Aorta (tissue), 5 donors: ENCODE results near the gene TST. TPM values are rescaled to one million over a fixed set of nuclear protein-coding genes. Genes with fewer than 3 reads are reported as not detected.
"Not testable (repeated sequence)": the region's sequence is repeated elsewhere in the genome, so short reads cannot be mapped to it uniquely, and the experiment has no call there.

Experiments
- ATAC-seq: fragments of 200-7000 bp; cut with Tn5 transposase; one replicate; pipeline ENCODE4 v1.9.1; 2022; ENCODE audit warnings: moderate library complexity; ENCODE audit not compliant: low FRiP score
- DNase-seq, 2 donors: peaks; one replicate each; pipeline ENCODE4 v3.0.0-alpha.2; 2020
- H3K27ac ChIP-seq, 2 donors: one replicate each; pipeline ENCODE4 v1.5.1; 2013; ENCODE audit warnings: low read length in 2 of 2, mild to moderate bottlenecking in 2 of 2, moderate library complexity in 2 of 2, control low read depth in 1 of 2, inconsistent platforms in 1 of 2, low read depth in 1 of 2
- H3K27me3 ChIP-seq, 2 donors: one replicate each; pipeline ENCODE4 v1.6.1; 2013; ENCODE audit warnings: control low read depth in 1 of 2, low read length in 1 of 2, mild to moderate bottlenecking in 1 of 2, moderate library complexity in 1 of 2; ENCODE audit not compliant: insufficient read depth in 2 of 2, control insufficient read depth in 1 of 2
- H3K36me3 ChIP-seq, 2 donors: one replicate each; pipeline ENCODE4 v1.6.1; 2013; ENCODE audit warnings: control low read depth in 1 of 2, low read length in 1 of 2, mild to moderate bottlenecking in 1 of 2; ENCODE audit not compliant: insufficient read depth in 2 of 2, control insufficient read depth in 1 of 2
- H3K4me1 ChIP-seq, 2 donors: one replicate each; pipeline ENCODE4 v1.6.1; 2013; ENCODE audit warnings: low read length in 2 of 2, control low read depth in 1 of 2, mild to moderate bottlenecking in 1 of 2, moderate library complexity in 1 of 2; ENCODE audit not compliant: insufficient read depth in 2 of 2, control insufficient read depth in 1 of 2
- H3K4me3 ChIP-seq, 2 donors: one replicate each; pipeline ENCODE4 v1.5.1; 2013; ENCODE audit warnings: low read length in 2 of 2, control low read depth in 1 of 2, mild to moderate bottlenecking in 1 of 2
- H3K9me3 ChIP-seq: one replicate; pipeline ENCODE4 v1.6.1; 2013; ENCODE audit warnings: mild to moderate bottlenecking, low read length; ENCODE audit not compliant: control insufficient read depth
- WGBS, 2 donors: extraction: QIAGEN DNeasy Blood & Tissue Kit; methylation state at CpG; one replicate each; pipeline ENCODE4 v1.1.7; 2013; 5-methylcytosine and 5-hydroxymethylcytosine counted together
- intact Hi-C, 2 donors: fragments of 100-400 bp; cut with DNase I; formaldehyde crosslinking; loops; one replicate each; pipeline versions ENCODE4 v1.14.2 to v1.15.0; 2022
- polyA plus RNA-seq, 2 donors: library from polyadenylated mRNA; stranded (reverse); fragments of 200-250 nt; gene quantifications; one replicate each; pipeline ENCODE4 v1.2.3, GENCODE V29; 2013
- total RNA-seq, 2 donors: library from RNA; stranded (reverse); fragmentation: NEBNext Ultra II Directional; extraction: Animal tissue kit (Norgen Biotek cat#: 25700); gene quantifications; one replicate each; pipeline ENCODE4 v1.2.1, GENCODE V29; 2021
- donor health status: healthy with polysubstance abuse.
- donor health status: Bipolar disorder and iron deficiency.
- donor health status: DM: no; HTN: no; CAD: no.
- donor health status: DM: no; HTN: no; CAD: no.
- donor health status: DM: yes; HTN: yes; CAD: no.

The TST gene
- total and polyA plus RNA-seq, 4 donors: 9.7 to 61.7 (median 18.4) TPM

DNA sequence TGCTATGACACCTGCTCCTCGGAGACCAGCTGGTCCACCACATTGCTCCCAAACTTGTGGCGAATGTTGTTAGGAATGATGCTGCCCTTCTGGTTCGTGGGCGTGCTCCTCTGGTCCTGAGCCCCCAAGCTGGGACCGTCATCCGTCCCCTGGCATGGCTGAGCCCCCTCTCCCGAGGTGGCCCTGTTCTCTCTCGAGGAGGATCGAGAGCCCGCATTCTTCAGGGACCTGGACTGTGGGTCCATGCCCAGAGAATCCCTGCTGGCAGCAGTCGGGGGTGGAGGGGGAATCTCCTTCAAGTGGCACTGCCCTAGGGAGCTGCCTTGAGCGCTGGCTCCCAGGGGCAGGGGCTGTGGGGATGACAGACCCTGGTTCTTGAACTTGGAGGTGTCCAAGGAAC lies 17.4 kb downstream of the TST start:
- Histone ChIP-seq H3K4me1 (no peaks in the 10 kb centered on the region), H3K9me3 (no peaks in the 10 kb centered on the region), H3K27me3 (no peaks in the 10 kb centered on the region), H3K27ac (no peak overlapping the region), H3K4me3 (no peak overlapping the region), H3K36me3 (no peaks in the 10 kb centered on the region)
- WGBS, 2 donors: 78 to 82% methylated on average over 12 of the region's 12 CpGs
- intact Hi-C loops: no loop called here
- ATAC-seq (no peak), DNase-seq (no peak)

DNA sequence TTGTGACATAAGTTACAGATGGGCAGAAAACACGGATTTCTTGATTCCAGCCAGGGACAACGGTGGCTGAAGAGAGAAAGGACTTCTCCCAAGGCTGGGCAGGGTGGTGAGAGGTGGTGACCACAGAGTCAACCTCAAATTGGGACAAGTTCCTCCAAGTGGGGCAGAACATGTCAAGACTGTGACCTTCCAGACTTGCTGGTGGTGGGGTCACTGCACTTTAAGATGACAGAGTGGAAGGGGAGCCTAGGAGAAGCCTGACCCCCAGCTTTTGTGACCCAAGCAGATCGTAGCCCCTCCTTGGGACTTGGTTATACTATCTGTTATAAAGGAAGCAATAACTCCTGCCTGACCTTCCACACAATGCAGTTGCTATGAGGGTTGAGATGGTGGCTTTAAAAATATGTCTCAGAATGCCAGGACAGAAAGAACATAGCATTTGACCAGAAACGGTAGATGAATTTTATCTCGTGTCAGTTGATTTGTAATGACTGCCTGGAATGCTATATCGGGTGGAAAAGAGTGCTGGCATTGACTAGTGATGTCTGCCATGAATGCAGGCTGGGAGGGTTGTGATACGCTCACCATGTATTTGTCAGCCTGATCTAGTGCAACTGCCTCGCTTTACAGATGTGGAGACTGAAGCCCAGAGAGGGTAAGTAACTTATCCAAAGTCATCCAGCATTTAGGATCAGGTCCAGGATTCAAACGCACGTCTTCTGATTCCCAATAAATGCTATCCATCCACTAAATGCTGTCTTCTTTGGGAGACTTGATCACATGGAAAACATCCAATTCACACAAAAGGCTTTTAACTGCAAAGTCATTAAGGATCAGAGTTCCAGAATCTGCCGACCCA lies 18.3 kb downstream of the TST start:
- Histone ChIP-seq H3K27me3 (no peaks in the 10 kb centered on the region), H3K4me1 (no peaks in the 10 kb centered on the region), H3K9me3 (no peaks in the 10 kb centered on the region), H3K4me3 (no peak overlapping the region), H3K36me3 (no peaks in the 10 kb centered on the region), H3K27ac (no peak overlapping the region)
- DNase-seq: no peak
- intact Hi-C loops: no loop called here
- ATAC-seq: no peak
- WGBS, 2 donors: 59 to 67% methylated on average over 11 of the region's 11 CpGs

DNA sequence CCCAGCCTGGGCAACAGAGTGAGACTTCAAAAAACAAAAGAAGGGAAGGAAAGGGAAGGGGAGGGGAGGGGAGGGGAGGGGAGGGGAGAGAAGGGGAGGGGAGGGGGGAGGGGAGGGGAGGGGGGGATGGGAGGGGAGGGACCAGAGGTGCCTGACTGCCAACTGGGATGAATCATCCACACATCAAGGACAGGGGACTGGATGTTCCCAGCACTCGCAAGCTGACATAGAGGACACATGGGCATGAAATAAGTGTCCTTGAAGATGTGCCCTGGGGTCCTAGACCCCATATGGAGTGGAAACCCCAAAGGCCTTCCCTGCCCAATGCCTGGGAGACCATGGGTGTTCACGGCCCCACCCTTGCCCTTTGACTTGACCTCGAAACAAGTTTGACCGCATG lies 19.8 kb downstream of the TST start:
- Histone ChIP-seq H3K27ac (no peak overlapping the region), H3K9me3 (no peaks in the 10 kb centered on the region), H3K4me1 (no peaks in the 10 kb centered on the region), H3K36me3 (no peaks in the 10 kb centered on the region), H3K4me3 (no peak overlapping the region), H3K27me3 (no peaks in the 10 kb centered on the region)
- no peak for DNase-seq
- no peak for ATAC-seq
- WGBS, 2 donors: 79 to 91% methylated on average over 4 of the region's 4 CpGs
- intact Hi-C loops: no loop called here

DNA sequence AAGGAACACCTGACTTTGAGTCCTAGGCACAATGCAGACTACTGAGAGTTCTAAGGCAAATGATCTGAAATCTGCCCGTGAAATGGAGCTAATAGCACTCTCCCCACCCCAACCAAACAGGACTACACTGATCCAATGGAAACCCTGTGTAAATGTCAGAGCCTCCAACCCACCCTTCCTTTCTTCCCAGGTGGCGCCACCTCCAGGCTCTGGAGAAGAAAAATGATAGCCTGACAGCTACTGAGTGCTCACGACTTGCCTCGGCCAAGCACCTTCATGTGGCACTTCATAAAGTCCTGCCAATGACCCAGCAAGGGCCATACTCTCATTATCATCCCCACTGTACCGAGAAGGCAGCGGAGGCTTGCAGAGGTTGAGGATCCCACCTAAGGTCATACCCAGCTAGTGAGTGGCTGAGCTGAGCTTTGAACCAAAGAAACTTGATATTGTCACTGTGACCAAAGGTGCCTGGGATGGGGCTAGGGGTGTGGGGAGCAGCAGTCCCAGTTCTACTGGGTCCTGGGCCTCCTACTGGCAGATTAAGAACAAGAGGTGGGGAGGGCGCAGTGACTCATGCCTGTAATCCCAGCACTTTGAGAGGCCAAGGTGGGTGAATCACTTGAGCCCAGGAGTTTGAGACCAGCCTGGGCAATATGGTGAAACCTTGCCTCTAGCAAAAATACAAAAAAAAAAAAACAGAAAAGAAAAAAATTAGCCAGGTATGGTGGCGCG lies 20.5 kb downstream of the TST start:
- no peak overlapping the region for H3K27ac ChIP-seq
- ATAC-seq (no peak), DNase-seq (no peak)
- no peaks in the 10 kb centered on the region for H3K36me3 ChIP-seq
- H3K4me1 ChIP-seq: no peaks in the 10 kb centered on the region
- intact Hi-C loops: no loop called here
- WGBS, 2 donors: 69 to 73% methylated on average over 9 of the region's 9 CpGs
- H3K9me3 ChIP-seq: no peaks in the 10 kb centered on the region
- no peaks in the 10 kb centered on the region for H3K27me3 ChIP-seq
- no peak overlapping the region for H3K4me3 ChIP-seq

DNA sequence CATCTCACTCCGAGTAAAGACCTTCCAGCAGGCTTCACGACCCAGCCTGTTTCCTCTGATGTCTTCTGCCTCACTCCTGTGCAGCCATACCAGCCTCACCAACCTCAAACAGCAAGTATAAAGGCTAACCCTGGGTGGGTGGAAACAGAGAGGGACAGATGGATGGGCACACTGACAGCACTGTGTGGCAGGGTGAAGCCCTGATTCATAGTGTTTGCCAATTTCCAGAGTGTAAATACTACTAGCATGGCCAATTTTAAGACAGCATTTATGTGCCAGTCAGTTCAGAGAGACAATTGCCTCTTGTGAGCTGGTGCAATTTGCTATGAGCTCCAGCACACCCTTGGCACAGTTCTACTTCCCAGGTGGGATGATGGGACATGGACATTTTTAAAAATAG lies 21.5 kb downstream of the TST start:
- no peaks in the 10 kb centered on the region for H3K4me1 ChIP-seq
- no peaks in the 10 kb centered on the region for H3K9me3 ChIP-seq
- H3K27me3 ChIP-seq: no peaks in the 10 kb centered on the region
- ATAC-seq (no peak), DNase-seq (no peak)
- intact Hi-C loops: no loop called here
- no peak overlapping the region for H3K27ac ChIP-seq
- no peaks in the 10 kb centered on the region for H3K36me3 ChIP-seq
- no peak overlapping the region for H3K4me3 ChIP-seq
- WGBS, 2 donors: 49 to 75% methylated on average over 2 of the region's 2 CpGs

DNA sequence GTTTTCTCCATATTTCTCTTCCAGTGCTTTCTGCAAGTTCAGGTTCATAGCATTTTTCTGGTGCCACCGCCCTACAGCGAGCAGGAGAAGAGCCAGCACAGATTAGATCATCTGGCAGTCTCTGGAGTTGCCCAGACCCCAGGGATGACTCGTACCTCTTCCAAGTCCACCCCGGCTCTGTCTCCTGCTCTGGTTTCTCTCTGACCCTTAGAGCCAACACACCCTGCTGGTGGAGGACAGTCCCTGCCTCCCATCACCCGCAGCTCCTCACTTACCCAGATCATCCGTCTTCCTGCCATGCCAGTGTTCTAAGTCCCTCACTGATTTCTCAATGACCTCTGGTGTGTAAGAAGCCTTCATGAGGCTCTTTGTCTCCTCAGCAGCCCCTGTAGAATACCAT lies 28.0 kb downstream of the TST start:
- Histone ChIP-seq H3K4me1 (no peaks in the 10 kb centered on the region), H3K4me3 (no peak overlapping the region), H3K36me3 (no peaks in the 10 kb centered on the region), H3K27ac (no peak overlapping the region), H3K9me3 (peaks cover under 1% of the 10 kb centered on the region), H3K27me3 (no peaks in the 10 kb centered on the region)
- 55 to 57% methylated on average over 6 of the region's 6 CpGs for WGBS, 2 donors
- no peak for DNase-seq
- ATAC-seq: no peak
- intact Hi-C loops: no loop called here

DNA sequence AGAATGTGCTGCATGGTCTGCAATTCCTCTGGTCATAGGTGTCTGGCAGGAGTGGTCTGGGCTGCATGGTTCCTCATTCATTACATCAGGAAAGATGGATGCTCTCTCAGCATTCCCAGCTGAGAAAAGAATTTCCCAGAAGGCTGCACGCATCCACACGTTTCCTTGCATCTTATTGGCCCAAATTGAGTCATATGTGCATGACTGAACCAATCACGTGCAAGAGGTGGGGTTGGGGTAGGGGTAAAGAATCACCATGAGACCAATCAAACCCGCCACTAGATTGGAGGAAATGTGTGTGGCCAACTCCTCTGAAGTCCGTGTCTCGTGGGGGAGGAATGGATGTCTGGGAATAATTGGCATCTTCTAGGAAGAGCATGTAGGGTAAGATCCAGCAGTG lies 28.8 kb downstream of the TST start:
- 68 to 71% methylated on average over 6 of the region's 6 CpGs for WGBS, 2 donors

DNA sequence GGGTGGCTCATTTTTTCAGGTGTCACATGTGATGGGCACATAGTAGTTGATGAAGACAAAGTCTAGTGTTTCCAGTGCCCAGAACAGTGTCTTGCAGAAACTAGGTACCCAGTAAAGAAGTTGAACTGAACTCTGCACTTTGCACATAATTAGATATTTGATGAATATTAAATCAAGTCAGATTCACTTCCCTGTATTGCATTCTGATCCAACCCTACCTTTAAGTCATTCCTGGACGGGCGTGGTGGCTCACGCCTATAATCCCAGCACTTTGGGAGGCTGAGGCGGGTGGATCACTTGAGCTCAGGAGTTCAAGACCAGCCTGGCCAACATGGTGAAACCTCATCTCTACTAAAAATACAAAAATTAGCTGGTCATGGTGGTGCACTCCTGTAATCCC lies 30.2 kb downstream of the TST start:
- ATAC-seq, H3K27me3 ChIP-seq, H3K36me3 ChIP-seq, intact Hi-C loops, DNase-seq, H3K27ac ChIP-seq, H3K4me3 ChIP-seq, H3K9me3 ChIP-seq, H3K4me1 ChIP-seq: not testable (repeated sequence)
- 87 to 95% methylated on average over 4 of the region's 4 CpGs for WGBS, 2 donors

More for the DNA sequence above, 28.8 kb downstream of the TST start:
- DNase-seq (no peak), ATAC-seq (no peak)
- Histone ChIP-seq H3K4me3 (no peak overlapping the region), H3K36me3 (no peaks in the 10 kb centered on the region), H3K27ac (no peak overlapping the region), H3K27me3 (no peaks in the 10 kb centered on the region), H3K4me1 (no peaks in the 10 kb centered on the region), H3K9me3 (peaks cover 7% of the 10 kb centered on the region)
- intact Hi-C loops: no loop called here
